LNCAP (cell line): ENCODE results near the gene JUN.

Source experiments
- CTCF ChIP-seq: fragments of 450-650 bp; IDR thresholded peaks from 2 replicates; pipeline ENCODE4 v1.5.1; 2017; ENCODE audit warnings: mild to moderate bottlenecking

The JUN gene

GRCh38 chr1:58763214-58763613, 20.6 kb downstream of the JUN start:
- TF ChIP-seq CTCF: no peak

GRCh38 chr1:58762806-58763205, 21.0 kb downstream of the JUN start:
- no peak for TF ChIP-seq CTCF

- no peak for TF ChIP-seq CTCF
Observed at GRCh38 chr1:58755468-58755872, 28.4 kb downstream of the JUN start.

GRCh38 chr1:58754683-58755467, 29.0 kb downstream of the JUN start:
- no peak for TF ChIP-seq CTCF

- TF ChIP-seq CTCF: no peak
Observed at GRCh38 chr1:58754073-58754613, 29.7 kb downstream of the JUN start.

- TF ChIP-seq CTCF: no peak
Observed at GRCh38 chr1:58753431-58753866, 30.4 kb downstream of the JUN start.

- TF ChIP-seq CTCF: no peak
Observed at GRCh38 chr1:58749646-58750045, 34.2 kb downstream of the JUN start.
